Measurements from ENCODE around the gene EYS. TPM values are rescaled to one million over a fixed set of nuclear protein-coding genes. Genes with fewer than 3 reads are reported as not detected.

Gene EYS
- total and polyA plus RNA-seq, 9 of the 15 experiments (the other 6 are each of a cell fraction or from before 2014, with no cell fraction given): 0.03 to 0.36 (median 0.10) TPM; not detected in 2

DNA sequence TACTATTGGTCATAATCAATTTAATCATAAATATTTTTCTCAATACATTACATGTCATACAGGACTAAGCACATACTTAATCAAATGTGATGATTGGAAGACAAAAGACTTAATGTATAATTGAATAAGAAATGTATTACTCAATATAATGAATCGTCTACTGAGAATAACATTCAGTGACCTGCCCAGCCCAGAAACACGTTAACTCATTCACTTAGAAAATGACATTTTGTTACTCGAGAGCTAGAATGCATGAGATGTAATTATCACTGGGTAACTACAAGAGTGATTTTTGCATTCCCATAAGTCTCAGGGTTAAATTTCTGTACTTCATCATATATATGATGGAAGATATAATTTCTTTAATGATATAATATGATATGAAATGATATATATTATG, 444.8 kb downstream of the EYS start (continued):
- no peak for TF ChIP-seq RBM25 (IDR thresholded peaks at IDR 0.05; ENCODE audit: low read depth, low read length, severe bottlenecking)
- no peak for TF ChIP-seq MLX (CRISPR knock-in tag; conservative IDR thresholded peaks at IDR 0.05)
- TF ChIP-seq CBX2 (IDR thresholded peaks at IDR 0.05; ENCODE audit: insufficient read depth, low read length, poor library complexity, severe bottlenecking): no peak
- no peak for TF ChIP-seq KLF16 (IDR thresholded peaks at IDR 0.05)

DNA sequence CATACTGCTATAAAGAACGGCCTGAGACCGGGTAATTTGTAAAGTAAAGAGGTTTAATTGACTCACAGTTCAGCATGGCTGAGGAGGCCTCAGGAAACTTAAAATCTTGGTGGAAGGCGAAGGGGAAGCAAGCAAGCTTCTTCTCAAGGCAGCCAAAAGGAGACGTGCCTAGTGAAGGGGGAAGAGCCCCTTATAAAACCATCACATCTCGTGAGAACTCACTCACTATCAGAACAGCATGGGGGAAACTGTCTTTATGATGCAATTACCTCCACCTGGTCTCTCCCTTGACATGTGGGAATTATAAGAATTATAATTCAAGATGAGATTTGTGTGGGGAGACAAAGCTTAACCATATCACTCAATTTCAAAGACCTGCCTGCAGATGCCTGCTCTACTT, 447.0 kb downstream of the EYS start:
- in situ Hi-C loops (cut with MboI): no loop called here
- Histone ChIP-seq H3K27me3 (ENCODE audit: control insufficient read depth in 2 of 2, insufficient read depth in 2 of 2, low read length in 2 of 2) (no peaks in the 10 kb centered on the region), H3K4me1 (replicated peaks in 1 of 2; ENCODE audit: control insufficient read depth in 2 of 2, insufficient read depth in 2 of 2, low read length in 2 of 2) (no peaks in the 10 kb centered on the region), H3K79me2 (ENCODE audit: control insufficient read depth, insufficient read depth, low read length) (no peaks in the 10 kb centered on the region), H4K20me1 (replicated peaks; ENCODE audit: control insufficient read depth, insufficient read depth, low read length) (no peaks in the 10 kb centered on the region), H3K9ac (ENCODE audit: insufficient read depth in 1 of 2, low read depth in 2 of 2, low read length in 2 of 2) (no peak overlapping the region), H2AFZ (ENCODE audit: low read depth, low read length) (no peak overlapping the region), H3K4me2 (ENCODE audit: insufficient read depth, low read length) (no peak overlapping the region), H3K4me3 (no peak overlapping the region), H3K27ac (ENCODE audit: extremely low read depth, low read depth, low read length) (no peak overlapping the region), H3K9me3 (replicated peaks; ENCODE audit: control insufficient read depth, insufficient read depth, low read depth, low read length) (no peaks in the 10 kb centered on the region; the same call in 1 of the 2 replicates), H3K9me1 (ENCODE audit: control insufficient read depth, insufficient read depth, low read length) (no peaks in the 10 kb centered on the region), H3K36me3 (ENCODE audit: control insufficient read depth, insufficient read depth, low read length) (no peaks in the 10 kb centered on the region)
- ChIA-PET POLR2A (no interaction called here), CTCF (ENCODE audit: low intra/inter-chr PET ratio) (no interaction called here)
- intact Hi-C loops (cut with micrococcal nuclease): no loop called here
- TF ChIP-seq ETV5 (CRISPR knock-in tag; IDR thresholded peaks at IDR 0.05; ENCODE audit: low read depth) (no peak), SP1 (CRISPR knock-in tag; IDR thresholded peaks at IDR 0.05) (no peak), NR2C2 (CRISPR knock-in tag; IDR thresholded peaks at IDR 0.05) (no peak), NR2C2 (tag; IDR thresholded peaks at IDR 0.05) (no peak), CBX1 (IDR thresholded peaks at IDR 0.05; ENCODE audit: low read depth) (no peak)
- no peak for ATAC-seq
- 3% methylated on average over 5 of the region's 5 CpGs for WGBS (ENCODE audit: insufficient coverage, low coverage, missing lambda C conversion rate)
- FAIRE-seq: no peak
- no TSS peak for BruUV-seq (replicated peaks)
- no peak for DNase-seq (ENCODE audit: extremely low read depth in 1 of 4, low spot score in 3 of 4)
